Neuronal stem cell (in vitro differentiated cells): ENCODE results near the gene MS4A6E. TPM values are rescaled to one million over a fixed set of nuclear protein-coding genes. Genes with fewer than 3 reads are reported as not detected.

Source experiments
- DNase-seq: peaks from one replicate; pipeline ENCODE4 v3.0.0-alpha.2; 2013; ENCODE audit warnings: low spot score
- H2AFZ ChIP-seq: one replicate; pipeline ENCODE4 v1.6.1; 2013; ENCODE audit warnings: mild to moderate bottlenecking, low read length, inconsistent platforms
- H2AK5ac ChIP-seq: 2 replicates; pipeline ENCODE4 v1.6.1; 2013; ENCODE audit warnings: low read depth, mild to moderate bottlenecking, inconsistent platforms, low read length, moderate library complexity, mixed read lengths
- H2BK120ac ChIP-seq: 2 replicates; pipeline ENCODE4 v1.6.1; 2013; ENCODE audit warnings: low read depth, mild to moderate bottlenecking, inconsistent platforms, low read length, moderate library complexity, mixed read lengths
- H2BK12ac ChIP-seq: one replicate; pipeline ENCODE4 v1.6.1; 2013; ENCODE audit warnings: low read length, inconsistent platforms
- H2BK15ac ChIP-seq: 2 replicates; pipeline ENCODE4 v1.6.1; 2013; ENCODE audit warnings: mild to moderate bottlenecking, low read length, inconsistent platforms, mixed read lengths
- H2BK5ac ChIP-seq: one replicate; pipeline ENCODE4 v1.6.1; 2013; ENCODE audit warnings: inconsistent platforms, mild to moderate bottlenecking, low read length, moderate library complexity
- H3K14ac ChIP-seq: one replicate; pipeline ENCODE4 v1.6.1; 2013; ENCODE audit warnings: low read length, inconsistent platforms
- H3K18ac ChIP-seq: 2 replicates; pipeline ENCODE4 v1.6.1; 2013; ENCODE audit warnings: low read length, inconsistent platforms
- H3K23ac ChIP-seq: 2 replicates; pipeline ENCODE4 v1.6.1; 2013; ENCODE audit warnings: low read depth, mild to moderate bottlenecking, mixed read lengths, low read length, inconsistent platforms; ENCODE audit not compliant: poor library complexity
- H3K27ac ChIP-seq: replicated peaks from 3 replicates; pipeline ENCODE4 v1.5.1; 2013; ENCODE audit warnings: low read length, inconsistent platforms
- H3K27me3 ChIP-seq, 3 experiments: 2 replicates each; pipeline ENCODE4 v1.6.1; 2013; ENCODE audit warnings: low read length in 3 of 3, mild to moderate bottlenecking in 2 of 3, inconsistent platforms in 1 of 3, low read depth in 1 of 3, mixed read lengths in 1 of 3, moderate library complexity in 1 of 3; ENCODE audit not compliant: control insufficient read depth in 3 of 3, insufficient read depth in 3 of 3
- H3K36me3 ChIP-seq, 2 donors: replicated peaks in 1 of 2; 2 replicates each; pipeline ENCODE4 v1.6.1; 2013; ENCODE audit warnings: low read length in 2 of 2; ENCODE audit not compliant: control insufficient read depth in 2 of 2, insufficient read depth in 2 of 2
- H3K4ac ChIP-seq: 2 replicates; pipeline ENCODE4 v1.6.1; 2013; ENCODE audit warnings: inconsistent platforms, mild to moderate bottlenecking, low read length, moderate library complexity
- H3K4me1 ChIP-seq, 2 donors: 1 replicate in 1 of 2; 2 replicates in 1 of 2; pipeline ENCODE4 v1.6.1; 2013; ENCODE audit warnings: low read length in 2 of 2, low read depth in 1 of 2; ENCODE audit not compliant: control insufficient read depth in 2 of 2, insufficient read depth in 1 of 2
- H3K4me2 ChIP-seq: one replicate; pipeline ENCODE4 v1.6.1; 2013; ENCODE audit warnings: mild to moderate bottlenecking, low read length, inconsistent platforms; ENCODE audit not compliant: insufficient read depth, poor library complexity, severe bottlenecking
- H3K4me3 ChIP-seq, 2 donors: 2 replicates each; pipeline ENCODE4 v1.5.1; 2013; ENCODE audit warnings: low read length in 2 of 2, mild to moderate bottlenecking in 2 of 2, inconsistent platforms in 1 of 2, moderate library complexity in 1 of 2
- H3K79me1 ChIP-seq: one replicate; pipeline ENCODE4 v1.6.1; 2013; ENCODE audit warnings: low read depth, mild to moderate bottlenecking, inconsistent platforms, low read length, moderate library complexity
- H3K9ac ChIP-seq: one replicate; pipeline ENCODE4 v1.6.1; 2013; ENCODE audit warnings: mild to moderate bottlenecking, low read depth, low read length, inconsistent platforms; ENCODE audit not compliant: poor library complexity
- H3K9me3 ChIP-seq, 2 donors: replicated peaks in 1 of 2; 2 replicates each; pipeline versions ENCODE3 to v1.6.1; 2013; ENCODE audit warnings: low read length in 2 of 2, mild to moderate bottlenecking in 2 of 2, inconsistent platforms in 1 of 2, low read depth in 1 of 2, mixed read lengths in 1 of 2, moderate library complexity in 1 of 2; ENCODE audit not compliant: control insufficient read depth in 2 of 2, insufficient read depth in 1 of 2
- H4K8ac ChIP-seq: one replicate; pipeline ENCODE4 v1.6.1; 2013; ENCODE audit warnings: low read depth, mild to moderate bottlenecking, inconsistent platforms, low read length, moderate library complexity
- H4K91ac ChIP-seq: one replicate; pipeline ENCODE4 v1.6.1; 2013; ENCODE audit warnings: low read length, low read depth, mild to moderate bottlenecking, inconsistent platforms; ENCODE audit not compliant: poor library complexity
- WGBS, 2 donors: extraction: QIAGEN DNeasy Blood & Tissue Kit; methylation state at CpG; one replicate each; pipeline ENCODE4 v1.1.7; 2013; ENCODE audit warnings: missing lambda C conversion rate in 2 of 2, mixed read lengths in 1 of 2; ENCODE audit not compliant: insufficient read length in 2 of 2, insufficient replicate concordance in 1 of 2; ENCODE audit errors: extremely low coverage in 2 of 2; 5-methylcytosine and 5-hydroxymethylcytosine counted together
- polyA plus RNA-seq, 2 experiments: library from polyadenylated mRNA; stranded (reverse); fragments of 200-250 nt; gene quantifications; one replicate each; pipeline ENCODE4 v1.2.3, GENCODE V29; 2013

The MS4A6E gene
- polyA plus RNA-seq (2013, experiment 1 of 2), result not detected
- polyA plus RNA-seq (2013, experiment 2 of 2), result not detected

GRCh38 chr11:60326955-60327354, at the start of gene MS4A6E:
Gene MS4A6E, plus strand, starts transcription at chr11:60327255. Its CDS starts 7,641 bp downstream, at chr11:60334896.
- Histone ChIP-seq H4K91ac (peak within 1 kb of the TSS; percentile 53), H3K4me3 (no peak within 1 kb of the TSS), H2AFZ (no peak within 1 kb of the TSS), H3K9ac (no peak within 1 kb of the TSS), H2BK5ac (no peak within 1 kb of the TSS), H2AK5ac (no peak within 1 kb of the TSS), H3K14ac (peak within 1 kb of the TSS; percentile 47), H3K79me1 (no peaks in the 10 kb centered on the region), H3K27ac (no peak within 1 kb of the TSS), H3K23ac (no peak within 1 kb of the TSS), H2BK120ac (no peak within 1 kb of the TSS), H3K18ac (no peak within 1 kb of the TSS), H3K4me1 (no peaks in the 10 kb centered on the region), H3K4me2 (no peak within 1 kb of the TSS), H3K36me3 (no peaks in the 10 kb centered on the region), H2BK15ac (no peak within 1 kb of the TSS), H2BK12ac (no peak within 1 kb of the TSS), H3K4ac (no peak within 1 kb of the TSS), H3K9me3 (no peaks in the 10 kb centered on the region), H4K8ac (no peak within 1 kb of the TSS), H3K27me3 (no peaks in the 10 kb centered on the region)
- no CpG with 5 or more reads among the region's 1 CpG for WGBS, 2 donors
- no peak for DNase-seq

GRCh38 chr11:60280412-60280811, 46.6 kb upstream of the MS4A6E start, which contains the start of gene MS4A4A:
Gene MS4A4A, plus strand, starts transcription at chr11:60280666. Its CDS starts 10 bp downstream, at chr11:60280676.
- peaks cover 0 to 7% of the 10 kb centered on the region in 2 donors for H3K9me3 ChIP-seq
- H3K27me3 ChIP-seq, result no peaks in the 10 kb centered on the region
- H2AFZ ChIP-seq, result no peak within 1 kb of the TSS
- no peak within 1 kb of the TSS for H2BK15ac ChIP-seq
- no peak within 1 kb of the TSS for H2BK120ac ChIP-seq
- no peak within 1 kb of the TSS for H3K23ac ChIP-seq
- no peak within 1 kb of the TSS for H3K27ac ChIP-seq
- H3K36me3 ChIP-seq, result no peaks in the 10 kb centered on the region
- no peak for DNase-seq
- H4K8ac ChIP-seq, result no peak within 1 kb of the TSS
- H3K4me1 ChIP-seq, result peaks cover 0 to 12% of the 10 kb centered on the region in 2 donors
- H3K4me2 ChIP-seq, result no peak within 1 kb of the TSS
- no peak within 1 kb of the TSS for H3K14ac ChIP-seq
- H3K79me1 ChIP-seq, result no peaks in the 10 kb centered on the region
- H3K9ac ChIP-seq, result no peak within 1 kb of the TSS
- H2AK5ac ChIP-seq, result no peak within 1 kb of the TSS
- H3K4me3 ChIP-seq, result no peak within 1 kb of the TSS
- H2BK12ac ChIP-seq, result no peak within 1 kb of the TSS
- no CpG with 5 or more reads among the region's 3 CpGs for WGBS, 2 donors
- H2BK5ac ChIP-seq, result no peak within 1 kb of the TSS
- H4K91ac ChIP-seq, result no peak within 1 kb of the TSS
- no peak within 1 kb of the TSS for H3K18ac ChIP-seq
- no peak within 1 kb of the TSS for H3K4ac ChIP-seq

- H4K91ac ChIP-seq, result no peak overlapping the region
- H3K79me1 ChIP-seq, result no peaks in the 10 kb centered on the region
- no peak overlapping the region for H3K4me3 ChIP-seq
- H3K4me1 ChIP-seq, result peaks cover 0 to 16% of the 10 kb centered on the region in 2 donors
- H2BK5ac ChIP-seq, result no peak overlapping the region
- no peak overlapping the region for H2BK120ac ChIP-seq
- H3K14ac ChIP-seq, result no peak overlapping the region
- no peak for DNase-seq
- no peak overlapping the region for H2AK5ac ChIP-seq
- no peaks in the 10 kb centered on the region for H3K27me3 ChIP-seq
- H2BK15ac ChIP-seq, result no peak overlapping the region
- no peak overlapping the region for H3K4me2 ChIP-seq
- no peak overlapping the region for H3K27ac ChIP-seq
- no peak overlapping the region for H3K18ac ChIP-seq
- H3K23ac ChIP-seq, result no peak overlapping the region
- no peak overlapping the region for H2AFZ ChIP-seq
- H3K36me3 ChIP-seq, result no peaks in the 10 kb centered on the region
- H4K8ac ChIP-seq, result no peak overlapping the region
- no CpG with 5 or more reads among the region's 2 CpGs for WGBS, 2 donors
- H3K9me3 ChIP-seq, result peaks cover 0 to 7% of the 10 kb centered on the region in 2 donors
- no peak overlapping the region for H3K4ac ChIP-seq
- no peak overlapping the region for H3K9ac ChIP-seq
- H2BK12ac ChIP-seq, result no peak overlapping the region
These were observed 45.6 kb upstream of the MS4A6E start for GRCh38 chr11:60281485-60281884.

GRCh38 chr11:60282286-60282685, 44.8 kb upstream of the MS4A6E start:
- Histone ChIP-seq H4K91ac (no peak overlapping the region), H3K27me3 (no peaks in the 10 kb centered on the region), H3K4me2 (no peak overlapping the region), H3K23ac (no peak overlapping the region), H4K8ac (no peak overlapping the region), H3K9me3 (peaks cover 0 to 5% of the 10 kb centered on the region in 2 donors), H3K79me1 (no peaks in the 10 kb centered on the region), H2BK12ac (no peak overlapping the region), H3K18ac (no peak overlapping the region), H2BK5ac (no peak overlapping the region), H2AFZ (no peak overlapping the region), H2AK5ac (no peak overlapping the region), H3K14ac (no peak overlapping the region), H3K27ac (no peak overlapping the region), H3K36me3 (no peaks in the 10 kb centered on the region), H2BK15ac (no peak overlapping the region), H3K9ac (no peak overlapping the region), H2BK120ac (no peak overlapping the region), H3K4me3 (no peak overlapping the region), H3K4ac (no peak overlapping the region), H3K4me1 (peaks cover 0 to 16% of the 10 kb centered on the region in 2 donors)
- DNase-seq, result no peak
- no CpG with 5 or more reads among the region's 2 CpGs for WGBS, 2 donors
